PC-9 (cell line): ENCODE measurements around the gene LRRC2.

Experiments
- EZH2 ChIP-seq: fragments of 200-600 bp; sonication (generic); IDR thresholded peaks from 2 replicates; pipeline ENCODE4 v1.8.0; 2017; ENCODE audit warnings: antibody characterized with exemption, low read depth
- TF ChIP-seq, protein P1 (sequence below): fragments of 200-600 bp; sonication (generic); conservative IDR thresholded peaks from 2 replicates; pipeline ENCODE4 v1.6.1; 2017; ENCODE audit warnings: mixed run types, antibody characterized with exemption, mild to moderate bottlenecking, moderate library complexity

DNA sequence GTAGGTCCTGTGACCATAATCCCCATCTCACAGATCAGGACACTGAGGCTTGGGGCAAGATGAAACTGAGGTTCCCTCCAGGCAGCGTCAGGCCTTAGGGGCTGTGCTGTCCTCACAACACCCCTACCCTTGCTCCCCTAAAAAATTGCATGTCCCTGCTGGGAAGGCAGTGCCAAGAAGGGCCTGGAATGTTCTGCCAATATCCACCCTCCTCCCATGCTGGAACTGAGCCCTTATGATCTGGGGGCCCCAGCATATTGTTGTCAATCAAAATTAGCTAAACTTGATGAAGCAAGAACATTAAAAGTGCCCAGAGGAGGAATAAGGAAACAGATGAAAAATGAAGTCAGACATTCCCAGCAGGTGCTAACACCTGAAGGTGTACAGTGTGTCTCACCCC lies 81.7 kb downstream of the LRRC2 start:
- TF ChIP-seq, protein P1, sequence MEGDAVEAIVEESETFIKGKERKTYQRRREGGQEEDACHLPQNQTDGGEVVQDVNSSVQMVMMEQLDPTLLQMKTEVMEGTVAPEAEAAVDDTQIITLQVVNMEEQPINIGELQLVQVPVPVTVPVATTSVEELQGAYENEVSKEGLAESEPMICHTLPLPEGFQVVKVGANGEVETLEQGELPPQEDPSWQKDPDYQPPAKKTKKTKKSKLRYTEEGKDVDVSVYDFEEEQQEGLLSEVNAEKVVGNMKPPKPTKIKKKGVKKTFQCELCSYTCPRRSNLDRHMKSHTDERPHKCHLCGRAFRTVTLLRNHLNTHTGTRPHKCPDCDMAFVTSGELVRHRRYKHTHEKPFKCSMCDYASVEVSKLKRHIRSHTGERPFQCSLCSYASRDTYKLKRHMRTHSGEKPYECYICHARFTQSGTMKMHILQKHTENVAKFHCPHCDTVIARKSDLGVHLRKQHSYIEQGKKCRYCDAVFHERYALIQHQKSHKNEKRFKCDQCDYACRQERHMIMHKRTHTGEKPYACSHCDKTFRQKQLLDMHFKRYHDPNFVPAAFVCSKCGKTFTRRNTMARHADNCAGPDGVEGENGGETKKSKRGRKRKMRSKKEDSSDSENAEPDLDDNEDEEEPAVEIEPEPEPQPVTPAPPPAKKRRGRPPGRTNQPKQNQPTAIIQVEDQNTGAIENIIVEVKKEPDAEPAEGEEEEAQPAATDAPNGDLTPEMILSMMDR: no peak
- no peak for TF ChIP-seq EZH2
